ENCODE data around the gene CCDC107. TPM values are rescaled to one million over a fixed set of nuclear protein-coding genes. Genes with fewer than 3 reads are reported as not detected.

CCDC107 gene
- total and polyA plus RNA-seq, 2 of the 13 experiments (the other 11 are each of a cell fraction or from before 2014, with no cell fraction given), result 7.1 to 15.2 TPM

GRCh38 chr9:35664531-35665470, 6.7 kb downstream of the CCDC107 start, which contains the start of gene ARHGEF39 (continued):
- no peak for TF ChIP-seq ZNF646 (CRISPR knock-in tag; IDR thresholded peaks at IDR 0.05)
- peak; percentile 40; the same call in 1 of the 2 replicates for TF ChIP-seq ZNF703 (CRISPR knock-in tag; IDR thresholded peaks at IDR 0.05; ENCODE audit: borderline replicate concordance)
- TF ChIP-seq ZNF513 (CRISPR knock-in tag; conservative IDR thresholded peaks at IDR 0.05), result peak; percentile 68; the same call in 1 of the 2 replicates
- no peak for TF ChIP-seq SSRP1 (CRISPR knock-in tag; IDR thresholded peaks at IDR 0.05)
- 0 out of 2 replicates have a peak, but pooled peaks have one; percentile 19 for TF ChIP-seq NFYC (CRISPR knock-in tag; IDR thresholded peaks at IDR 0.05)
- peak; percentile 91 for TF ChIP-seq HIC2 (CRISPR knock-in tag; IDR thresholded peaks at IDR 0.05; ENCODE audit: low read depth)
- TF ChIP-seq PAX8 (CRISPR knock-in tag; IDR thresholded peaks at IDR 0.05; ENCODE audit: borderline replicate concordance), result no peak; the same call in 1 of the 2 replicates
- TF ChIP-seq NCOA1 (CRISPR knock-in tag; IDR thresholded peaks at IDR 0.05), result peak; percentile 74; the same call in 1 of the 2 replicates
- peak; percentile 96 for TF ChIP-seq SMYD3 (CRISPR knock-in tag; IDR thresholded peaks at IDR 0.05)
- TF ChIP-seq PRMT3 (CRISPR knock-in tag; IDR thresholded peaks at IDR 0.05; ENCODE audit: borderline replicate concordance, low read depth), result peak; percentile 98
- peak; percentile 19 for TF ChIP-seq NFYB (CRISPR knock-in tag; IDR thresholded peaks at IDR 0.05)
- peak; percentile 53; the same call in 1 of the 2 replicates for TF ChIP-seq GPN1 (CRISPR knock-in tag; IDR thresholded peaks at IDR 0.05; ENCODE audit: borderline replicate concordance)
- TF ChIP-seq STAG1 (CRISPR knock-in tag; IDR thresholded peaks at IDR 0.05), result peak; percentile 58
- peak; percentile 91; the same call in 1 of the 2 replicates for TF ChIP-seq ZNF468 (CRISPR knock-in tag; IDR thresholded peaks at IDR 0.05)
- TF ChIP-seq ZBTB46 (CRISPR knock-in tag; IDR thresholded peaks at IDR 0.05; ENCODE audit: borderline replicate concordance), result no peak
